GM12864 (cell line): ENCODE measurements around the gene WIPI1.

Experiments used
- DNase-seq: peaks from one replicate; pipeline ENCODE4 v3.0.0-alpha.2; 2011; ENCODE audit warnings: low read depth
- H3K4me3 ChIP-seq: 2 replicates; pipeline ENCODE4 v1.5.1; 2011; ENCODE audit warnings: mild to moderate bottlenecking, low read depth, low read length, control low read depth
- CTCF ChIP-seq: IDR thresholded peaks from 2 replicates; pipeline ENCODE4 v1.5.1; 2011; ENCODE audit warnings: low read depth, mild to moderate bottlenecking, moderate library complexity, low read length, control low read depth, inconsistent platforms; ENCODE audit errors: missing control alignments

Gene WIPI1

DNA sequence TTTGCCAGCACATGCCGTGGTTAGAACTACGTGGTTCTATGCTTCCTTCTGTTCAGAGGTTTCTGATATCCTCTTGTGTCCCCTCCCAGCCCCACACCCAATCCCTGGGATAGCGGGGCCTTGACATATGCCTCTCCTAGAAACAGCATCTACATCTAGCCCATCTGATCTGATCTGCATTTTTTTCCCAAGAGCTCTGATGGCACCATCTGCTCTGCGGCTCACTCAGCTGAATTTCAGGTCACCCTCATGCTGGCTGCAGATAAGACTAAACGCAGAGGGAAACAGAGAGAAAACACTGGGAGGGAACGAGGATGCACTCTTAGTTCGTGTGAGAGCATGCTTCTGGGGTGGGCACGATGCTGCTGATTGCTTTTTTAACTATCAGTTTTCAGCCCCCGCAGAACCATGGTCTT lies 10.7 kb downstream of the WIPI1 start:
- no peak for DNase-seq
- TF ChIP-seq CTCF: no peak
- H3K4me3 ChIP-seq: no peak overlapping the region

GRCh38 chr17:68445671-68446070 lies 11.6 kb downstream of the WIPI1 start:
- TF ChIP-seq CTCF: no peak
- H3K4me3 ChIP-seq: no peak overlapping the region
- DNase-seq: no peak

- DNase-seq: no peak
- H3K4me3 ChIP-seq: no peak overlapping the region
- TF ChIP-seq CTCF: no peak
Observed at GRCh38 chr17:68443972-68444464, 13.3 kb downstream of the WIPI1 start.

DNA sequence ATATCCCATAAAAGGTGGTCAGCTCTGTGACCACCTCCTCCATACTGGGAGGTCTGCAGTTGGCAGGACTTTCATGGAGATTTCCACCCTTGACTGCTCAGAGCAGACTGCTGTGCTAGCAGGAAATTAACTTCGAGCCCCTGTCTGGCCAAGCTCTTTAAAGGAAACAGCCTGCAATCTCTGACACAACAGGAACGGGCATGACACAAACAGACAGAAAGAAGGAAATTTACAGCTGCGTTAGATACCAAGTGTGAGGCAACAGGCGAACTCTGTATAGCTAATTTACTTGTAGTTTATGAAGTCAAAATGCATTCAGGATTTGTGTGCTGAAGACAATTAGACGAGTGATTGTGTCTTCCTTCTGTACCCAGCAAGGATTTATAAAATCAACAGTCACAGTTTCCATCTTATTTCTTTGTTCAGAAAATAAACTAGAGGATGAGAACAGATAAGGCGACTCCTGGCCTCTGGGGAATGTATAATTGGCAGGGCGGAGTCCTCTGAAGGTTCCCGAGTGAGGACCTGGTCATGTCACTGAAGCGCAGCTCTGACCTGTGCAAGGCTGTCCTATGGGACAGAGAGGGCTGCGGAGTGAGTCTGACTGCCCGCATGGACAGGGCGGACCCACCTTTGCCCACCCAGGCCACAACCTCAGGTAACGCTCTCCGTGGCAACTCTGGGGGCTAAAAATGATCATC lies 16.1 kb downstream of the WIPI1 start:
- DNase-seq: no peak
- no peak overlapping the region for H3K4me3 ChIP-seq
- no peak for TF ChIP-seq CTCF

- TF ChIP-seq CTCF: no peak
- H3K4me3 ChIP-seq: no peak overlapping the region
- DNase-seq: no peak
Observed at GRCh38 chr17:68440526-68440925, 16.8 kb downstream of the WIPI1 start.

GRCh38 chr17:68439656-68440290 lies 17.5 kb downstream of the WIPI1 start:
- TF ChIP-seq CTCF: no peak
- DNase-seq: no peak
- H3K4me3 ChIP-seq: no peak overlapping the region
